A673 (cell line): ENCODE results near the gene CCIN.

ENCODE experiments used
- CTCF ChIP-seq: fragments of 300-800, 200-600 bp; sonication (generic); conservative IDR thresholded peaks from 2 replicates; pipeline ENCODE4 v1.5.1; 2017; ENCODE audit warnings: low read depth, mild to moderate bottlenecking, antibody characterized with exemption, low read length, moderate library complexity, mixed read lengths
- EZH2 ChIP-seq: fragments of 200-600 bp; sonication (generic); IDR thresholded peaks from 2 replicates; pipeline ENCODE4 v1.6.1; 2017; ENCODE audit warnings: borderline replicate concordance, low read depth, mild to moderate bottlenecking, mixed read lengths, antibody characterized with exemption, low read length; ENCODE audit not compliant: poor library complexity, severe bottlenecking

GRCh38 chr9:36165826-36166167 is 3.4 kb upstream of the CCIN start:
- TF ChIP-seq CTCF, result no peak
- no peak for TF ChIP-seq EZH2
